Tracheal epithelial cell (primary cell): ENCODE results near the gene DPY30. TPM values are rescaled to one million over a fixed set of nuclear protein-coding genes. Genes with fewer than 3 reads are reported as not detected.

Experiments
- total RNA-seq: library from RNA; depleted of rRNA; stranded (reverse); fragments of >200 nt; gene quantifications from 2 replicates; pipeline ENCODE4 v1.2.1, GENCODE V29; 2014

The DPY30 gene
- 65.4 and 72.3 TPM in 2 replicates for total RNA-seq

DNA sequence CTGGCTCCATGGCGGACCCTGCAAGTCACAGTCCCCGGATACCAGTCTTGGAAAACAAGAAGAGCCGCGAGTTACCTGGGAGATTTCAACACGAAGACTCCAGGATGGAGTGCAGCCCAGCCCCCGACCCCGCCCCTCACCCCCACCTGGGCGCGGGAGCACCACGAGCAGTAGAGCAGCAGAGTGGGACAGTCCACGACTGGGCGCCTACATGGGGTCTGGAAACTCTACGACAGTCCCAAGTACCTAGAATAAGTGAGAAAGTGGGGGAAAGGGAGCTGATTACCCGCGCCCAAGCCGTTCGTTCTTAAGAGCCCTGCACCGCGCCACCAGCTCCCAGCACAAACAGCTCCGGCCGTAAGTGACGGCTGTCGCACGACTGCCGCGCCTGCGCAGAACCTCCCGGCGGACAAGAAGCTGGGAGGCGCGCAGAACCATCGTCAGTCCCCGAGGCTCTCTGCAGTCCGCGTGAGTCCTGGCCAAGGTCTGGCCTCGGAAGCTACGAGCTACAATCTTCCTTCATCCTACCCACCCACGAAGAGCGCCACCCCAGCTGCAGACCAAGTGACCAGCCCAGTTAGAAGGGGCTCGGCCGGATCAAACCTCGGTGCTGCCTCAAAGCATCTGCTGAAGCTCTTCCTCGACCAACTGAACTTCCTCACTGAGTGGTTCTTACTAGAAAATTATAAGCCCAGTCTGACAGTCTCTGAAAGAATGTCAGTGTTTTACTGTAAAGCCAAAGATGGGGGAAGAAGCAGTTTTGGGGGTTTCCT lies at the start of gene DPY30:
Gene DPY30 (minus strand): TSS at position 359 of the 773 bp plus-strand sequence. CDS start 349 bp downstream, at position 10.

DNA sequence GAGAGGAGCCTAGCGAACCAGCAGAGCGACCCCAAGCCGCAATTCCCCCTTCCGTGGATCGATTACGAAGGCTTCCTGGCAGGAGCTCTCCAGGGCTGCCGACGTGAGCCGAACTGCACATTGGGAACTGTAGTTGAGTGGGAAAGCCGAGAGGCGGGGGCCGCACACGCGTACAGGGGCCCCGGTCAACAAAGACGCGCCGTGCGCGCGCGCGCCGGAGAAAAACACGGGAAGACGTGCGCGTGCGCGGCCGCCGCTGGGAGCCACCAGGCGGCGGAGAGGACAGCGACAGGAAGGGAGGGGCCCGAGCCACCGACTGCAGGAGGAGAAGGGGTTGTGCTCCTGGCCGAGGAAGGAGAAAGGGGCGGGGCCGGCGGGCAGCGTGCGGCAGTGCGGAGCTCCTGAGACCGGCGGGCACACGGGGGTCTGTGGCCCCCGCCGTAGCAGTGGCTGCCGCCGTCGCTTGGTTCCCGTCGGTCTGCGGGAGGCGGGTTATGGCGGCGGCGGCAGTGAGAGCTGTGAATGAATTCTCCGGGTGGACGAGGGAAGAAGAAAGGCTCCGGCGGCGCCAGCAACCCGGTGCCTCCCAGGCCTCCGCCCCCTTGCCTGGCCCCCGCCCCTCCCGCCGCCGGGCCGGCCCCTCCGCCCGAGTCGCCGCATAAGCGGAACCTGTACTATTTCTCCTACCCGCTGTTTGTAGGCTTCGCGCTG lies 23.9 kb upstream of the DPY30 start, which contains the start of gene SPAST:
Gene SPAST (plus strand): TSS at position 247 of the 711 bp plus-strand sequence. CDS start 276 bp downstream, at position 523.

DNA sequence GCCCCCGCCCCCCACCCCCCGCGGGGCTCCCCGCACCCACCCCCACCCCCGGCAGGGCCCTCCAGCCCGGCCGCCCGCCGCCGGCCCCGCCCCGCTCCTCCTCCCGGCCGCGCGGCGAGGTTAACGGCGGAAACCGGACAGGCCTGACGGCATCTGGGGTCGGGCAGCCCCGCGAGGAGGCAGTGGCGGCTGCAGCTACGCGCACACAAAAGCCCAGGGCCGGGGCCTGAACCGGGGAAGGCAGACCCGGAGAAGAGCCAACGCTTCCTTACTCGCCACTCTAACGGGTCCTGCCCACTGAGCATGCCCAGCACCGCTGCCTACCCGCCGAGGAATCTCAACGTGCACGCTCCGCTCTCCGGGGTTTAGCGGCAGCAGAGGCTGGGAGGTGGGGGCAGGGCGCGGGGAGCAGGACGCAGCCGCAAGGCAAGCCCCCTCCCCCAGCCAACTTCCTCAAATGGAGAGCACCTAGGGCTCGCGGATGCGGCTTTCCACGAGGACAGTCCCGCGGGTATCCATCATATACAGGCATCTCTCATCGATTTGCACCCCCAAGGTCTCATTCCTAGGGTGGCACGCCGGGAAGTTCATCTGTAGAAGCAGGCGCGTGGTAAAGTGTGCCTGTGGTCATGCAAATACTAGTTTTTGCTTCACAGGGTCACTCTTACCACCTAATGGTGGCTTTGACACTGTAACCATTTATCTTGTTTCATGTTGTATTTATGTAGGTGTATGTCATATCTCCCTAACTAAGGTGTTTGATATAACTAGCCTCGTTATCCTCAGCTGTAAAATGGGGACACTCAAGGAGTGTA lies 28.7 kb downstream of the DPY30 start, which contains the start of gene MEMO1:
Gene MEMO1 (minus strand): TSS at position 339 of the 815 bp plus-strand sequence. CDS start 761 bp downstream, outside the sequence.

Other genes starting within 250 kb of the DPY30 start
- 35.2 and 64.4 TPM in 2 replicates for gene MEMO1, start 28.8 kb downstream of the DPY30 start, total RNA-seq
- 24.8 and 32.6 TPM in 2 replicates for gene SPAST, start 23.8 kb upstream of the DPY30 start, total RNA-seq
- gene SLC30A6, start 126.1 kb upstream of the DPY30 start, total RNA-seq, result 22.7 and 26.6 TPM in 2 replicates
- gene NLRC4, start 225.1 kb upstream of the DPY30 start, total RNA-seq, result 0.21 TPM in 1 of 2 replicates, not detected in the other
- 23.1 and 27.1 TPM in 2 replicates for gene YIPF4, start 238.1 kb upstream of the DPY30 start, total RNA-seq